ENCODE data around the gene ANKRD33.

The ANKRD33 gene

GRCh38 chr12:51866324-51866723 lies 21.6 kb upstream of the ANKRD33 start:
- no peak for TF ChIP-seq GATA3 (IDR thresholded peaks at IDR 0.05; ENCODE audit: low read depth, low read length)
- no peak for TF ChIP-seq GATA2 (IDR thresholded peaks at IDR 0.05; ENCODE audit: low read depth, low read length)

GRCh38 chr12:51866762-51867161 lies 21.1 kb upstream of the ANKRD33 start:
- TF ChIP-seq GATA2 (IDR thresholded peaks at IDR 0.05; ENCODE audit: low read depth, low read length) (no peak), GATA3 (IDR thresholded peaks at IDR 0.05; ENCODE audit: low read depth, low read length) (no peak)

- no peak for TF ChIP-seq GATA3 (IDR thresholded peaks at IDR 0.05; ENCODE audit: low read depth, low read length)
- no peak for TF ChIP-seq GATA2 (IDR thresholded peaks at IDR 0.05; ENCODE audit: low read depth, low read length)
These were observed 20.5 kb upstream of the ANKRD33 start for GRCh38 chr12:51867371-51867770.

GRCh38 chr12:51867796-51868428 lies 20.0 kb upstream of the ANKRD33 start:
- TF ChIP-seq GATA3 (IDR thresholded peaks at IDR 0.05; ENCODE audit: low read depth, low read length) = no peak
- TF ChIP-seq GATA2 (IDR thresholded peaks at IDR 0.05; ENCODE audit: low read depth, low read length) = no peak

GRCh38 chr12:51868821-51869495 lies 18.9 kb upstream of the ANKRD33 start:
- TF ChIP-seq GATA2 (IDR thresholded peaks at IDR 0.05; ENCODE audit: low read depth, low read length) (no peak), GATA3 (IDR thresholded peaks at IDR 0.05; ENCODE audit: low read depth, low read length) (no peak)

GRCh38 chr12:51869496-51869865 lies 18.4 kb upstream of the ANKRD33 start:
- TF ChIP-seq GATA2 (IDR thresholded peaks at IDR 0.05; ENCODE audit: low read depth, low read length) = no peak
- TF ChIP-seq GATA3 (IDR thresholded peaks at IDR 0.05; ENCODE audit: low read depth, low read length) = no peak

- TF ChIP-seq GATA3 (IDR thresholded peaks at IDR 0.05; ENCODE audit: low read depth, low read length) (no peak), GATA2 (IDR thresholded peaks at IDR 0.05; ENCODE audit: low read depth, low read length) (no peak)
These were observed 18.0 kb upstream of the ANKRD33 start for GRCh38 chr12:51869931-51870330.

- TF ChIP-seq GATA3 (IDR thresholded peaks at IDR 0.05; ENCODE audit: low read depth, low read length) (no peak), GATA2 (IDR thresholded peaks at IDR 0.05; ENCODE audit: low read depth, low read length) (no peak)
These were observed 17.4 kb upstream of the ANKRD33 start for GRCh38 chr12:51870504-51870903.

GRCh38 chr12:51871126-51871525 lies 16.8 kb upstream of the ANKRD33 start:
- TF ChIP-seq GATA2 (IDR thresholded peaks at IDR 0.05; ENCODE audit: low read depth, low read length) = no peak
- TF ChIP-seq GATA3 (IDR thresholded peaks at IDR 0.05; ENCODE audit: low read depth, low read length) = no peak

GRCh38 chr12:51871918-51872688 lies 15.8 kb upstream of the ANKRD33 start:
- no peak for TF ChIP-seq GATA2 (IDR thresholded peaks at IDR 0.05; ENCODE audit: low read depth, low read length)
- no peak for TF ChIP-seq GATA3 (IDR thresholded peaks at IDR 0.05; ENCODE audit: low read depth, low read length)

GRCh38 chr12:51872689-51872981 lies 15.3 kb upstream of the ANKRD33 start:
- no peak for TF ChIP-seq GATA3 (IDR thresholded peaks at IDR 0.05; ENCODE audit: low read depth, low read length)
- no peak for TF ChIP-seq GATA2 (IDR thresholded peaks at IDR 0.05; ENCODE audit: low read depth, low read length)

- TF ChIP-seq GATA2 (IDR thresholded peaks at IDR 0.05; ENCODE audit: low read depth, low read length) (no peak), GATA3 (IDR thresholded peaks at IDR 0.05; ENCODE audit: low read depth, low read length) (no peak)
These were observed 14.5 kb upstream of the ANKRD33 start for GRCh38 chr12:51873251-51873994.

GRCh38 chr12:51874000-51874399 lies 13.9 kb upstream of the ANKRD33 start:
- no peak for TF ChIP-seq GATA3 (IDR thresholded peaks at IDR 0.05; ENCODE audit: low read depth, low read length)
- peak; percentile 59 for TF ChIP-seq GATA2 (IDR thresholded peaks at IDR 0.05; ENCODE audit: low read depth, low read length)

- TF ChIP-seq GATA3 (IDR thresholded peaks at IDR 0.05; ENCODE audit: low read depth, low read length) = no peak
- TF ChIP-seq GATA2 (IDR thresholded peaks at IDR 0.05; ENCODE audit: low read depth, low read length) = no peak
These were observed 13.4 kb upstream of the ANKRD33 start for GRCh38 chr12:51874486-51874885.
